Measurements from ENCODE around the gene RDH11. TPM values are rescaled to one million over a fixed set of nuclear protein-coding genes. Genes with fewer than 3 reads are reported as not detected.
A peak's percentile ranks its signal among the peaks of the same experiment; 100 is the strongest.

Gene RDH11
- total and polyA plus RNA-seq, 10 of the 15 experiments (the other 5 are each of a cell fraction or from before 2014, with no cell fraction given) = 49.7 to 161 (median 77.2) TPM

DNA sequence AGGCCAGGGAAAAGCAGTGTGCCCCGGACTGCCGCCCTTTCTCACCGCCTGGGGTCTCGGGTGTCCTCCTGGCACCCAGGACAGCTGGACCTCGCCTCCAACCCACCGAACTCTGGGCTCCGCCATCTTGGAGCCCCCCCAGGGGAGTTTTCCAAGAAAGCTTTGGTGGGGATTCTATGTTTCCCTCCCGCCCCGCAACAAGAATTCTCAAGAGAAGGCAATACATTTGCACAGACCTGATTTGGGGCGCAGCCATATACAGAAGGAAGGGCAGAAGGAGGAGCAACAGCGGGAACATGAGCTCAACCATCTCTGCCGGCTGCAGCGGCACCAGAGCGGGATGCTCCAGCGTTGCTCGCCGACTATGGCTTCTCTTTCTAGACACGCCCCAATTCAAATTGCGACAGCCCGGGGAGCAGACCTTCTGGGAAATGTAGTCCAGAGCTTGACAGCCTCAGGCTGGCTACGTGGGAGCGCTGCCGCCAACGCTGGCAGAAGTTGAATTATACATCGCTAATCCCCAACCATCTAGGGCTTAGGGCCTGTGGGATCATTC is at the start of gene RDH11 (continued):
- TF ChIP-seq, protein P1, sequence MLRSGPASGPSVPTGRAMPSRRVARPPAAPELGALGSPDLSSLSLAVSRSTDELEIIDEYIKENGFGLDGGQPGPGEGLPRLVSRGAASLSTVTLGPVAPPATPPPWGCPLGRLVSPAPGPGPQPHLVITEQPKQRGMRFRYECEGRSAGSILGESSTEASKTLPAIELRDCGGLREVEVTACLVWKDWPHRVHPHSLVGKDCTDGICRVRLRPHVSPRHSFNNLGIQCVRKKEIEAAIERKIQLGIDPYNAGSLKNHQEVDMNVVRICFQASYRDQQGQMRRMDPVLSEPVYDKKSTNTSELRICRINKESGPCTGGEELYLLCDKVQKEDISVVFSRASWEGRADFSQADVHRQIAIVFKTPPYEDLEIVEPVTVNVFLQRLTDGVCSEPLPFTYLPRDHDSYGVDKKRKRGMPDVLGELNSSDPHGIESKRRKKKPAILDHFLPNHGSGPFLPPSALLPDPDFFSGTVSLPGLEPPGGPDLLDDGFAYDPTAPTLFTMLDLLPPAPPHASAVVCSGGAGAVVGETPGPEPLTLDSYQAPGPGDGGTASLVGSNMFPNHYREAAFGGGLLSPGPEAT (IDR thresholded peaks at IDR 0.05; ENCODE audit: low read depth) = no peak
- TF ChIP-seq STAT3 (IDR thresholded peaks at IDR 0.05; ENCODE audit: low read depth, low read length) = no peak
- TF ChIP-seq BCL11A (IDR thresholded peaks at IDR 0.05; ENCODE audit: low read depth, low read length) = no peak
- TF ChIP-seq POLR2A (IDR thresholded peaks at IDR 0.05; ENCODE audit: low read depth, low read length) = peak; percentile 91
- no peak for TF ChIP-seq BCL3 (IDR thresholded peaks at IDR 0.05; ENCODE audit: borderline replicate concordance, insufficient read depth, low read depth, low read length, poor library complexity, severe bottlenecking)
- TF ChIP-seq SIX5 (IDR thresholded peaks at IDR 0.05; ENCODE audit: low read depth, low read length, severe bottlenecking) = peak; percentile 83
- TF ChIP-seq SUPT20H (IDR thresholded peaks at IDR 0.05; ENCODE audit: borderline replicate concordance, control insufficient read depth, low read depth, low read length) = no peak
- TF ChIP-seq, protein P2, sequence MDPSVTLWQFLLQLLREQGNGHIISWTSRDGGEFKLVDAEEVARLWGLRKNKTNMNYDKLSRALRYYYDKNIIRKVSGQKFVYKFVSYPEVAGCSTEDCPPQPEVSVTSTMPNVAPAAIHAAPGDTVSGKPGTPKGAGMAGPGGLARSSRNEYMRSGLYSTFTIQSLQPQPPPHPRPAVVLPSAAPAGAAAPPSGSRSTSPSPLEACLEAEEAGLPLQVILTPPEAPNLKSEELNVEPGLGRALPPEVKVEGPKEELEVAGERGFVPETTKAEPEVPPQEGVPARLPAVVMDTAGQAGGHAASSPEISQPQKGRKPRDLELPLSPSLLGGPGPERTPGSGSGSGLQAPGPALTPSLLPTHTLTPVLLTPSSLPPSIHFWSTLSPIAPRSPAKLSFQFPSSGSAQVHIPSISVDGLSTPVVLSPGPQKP (IDR thresholded peaks at IDR 0.05; ENCODE audit: low read depth, low read length) = no peak
- no peak for TF ChIP-seq ZBTB33 (IDR thresholded peaks at IDR 0.05)
- peak; percentile 26 for TF ChIP-seq MEF2B (IDR thresholded peaks at IDR 0.05; ENCODE audit: partially characterized antibody, poor library complexity, severe bottlenecking)
- no peak for TF ChIP-seq SMAD1 (IDR thresholded peaks at IDR 0.05; ENCODE audit: low read depth, partially characterized antibody)
- TF ChIP-seq GABPA (IDR thresholded peaks at IDR 0.05; ENCODE audit: low read depth) = no peak
- TF ChIP-seq, protein P3, sequence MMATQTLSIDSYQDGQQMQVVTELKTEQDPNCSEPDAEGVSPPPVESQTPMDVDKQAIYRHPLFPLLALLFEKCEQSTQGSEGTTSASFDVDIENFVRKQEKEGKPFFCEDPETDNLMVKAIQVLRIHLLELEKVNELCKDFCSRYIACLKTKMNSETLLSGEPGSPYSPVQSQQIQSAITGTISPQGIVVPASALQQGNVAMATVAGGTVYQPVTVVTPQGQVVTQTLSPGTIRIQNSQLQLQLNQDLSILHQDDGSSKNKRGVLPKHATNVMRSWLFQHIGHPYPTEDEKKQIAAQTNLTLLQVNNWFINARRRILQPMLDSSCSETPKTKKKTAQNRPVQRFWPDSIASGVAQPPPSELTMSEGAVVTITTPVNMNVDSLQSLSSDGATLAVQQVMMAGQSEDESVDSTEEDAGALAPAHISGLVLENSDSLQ (IDR thresholded peaks at IDR 0.05) = peak; percentile 39; the same call in 1 of the 2 replicates
- peak; percentile 82 for TF ChIP-seq CREB1 (IDR thresholded peaks at IDR 0.05; ENCODE audit: low read depth)
- 0 out of 2 replicates have a peak, but pooled peaks have one; percentile 13 for TF ChIP-seq TCF12 (IDR thresholded peaks at IDR 0.05; ENCODE audit: low read depth, low read length)
- TF ChIP-seq, protein P4, sequence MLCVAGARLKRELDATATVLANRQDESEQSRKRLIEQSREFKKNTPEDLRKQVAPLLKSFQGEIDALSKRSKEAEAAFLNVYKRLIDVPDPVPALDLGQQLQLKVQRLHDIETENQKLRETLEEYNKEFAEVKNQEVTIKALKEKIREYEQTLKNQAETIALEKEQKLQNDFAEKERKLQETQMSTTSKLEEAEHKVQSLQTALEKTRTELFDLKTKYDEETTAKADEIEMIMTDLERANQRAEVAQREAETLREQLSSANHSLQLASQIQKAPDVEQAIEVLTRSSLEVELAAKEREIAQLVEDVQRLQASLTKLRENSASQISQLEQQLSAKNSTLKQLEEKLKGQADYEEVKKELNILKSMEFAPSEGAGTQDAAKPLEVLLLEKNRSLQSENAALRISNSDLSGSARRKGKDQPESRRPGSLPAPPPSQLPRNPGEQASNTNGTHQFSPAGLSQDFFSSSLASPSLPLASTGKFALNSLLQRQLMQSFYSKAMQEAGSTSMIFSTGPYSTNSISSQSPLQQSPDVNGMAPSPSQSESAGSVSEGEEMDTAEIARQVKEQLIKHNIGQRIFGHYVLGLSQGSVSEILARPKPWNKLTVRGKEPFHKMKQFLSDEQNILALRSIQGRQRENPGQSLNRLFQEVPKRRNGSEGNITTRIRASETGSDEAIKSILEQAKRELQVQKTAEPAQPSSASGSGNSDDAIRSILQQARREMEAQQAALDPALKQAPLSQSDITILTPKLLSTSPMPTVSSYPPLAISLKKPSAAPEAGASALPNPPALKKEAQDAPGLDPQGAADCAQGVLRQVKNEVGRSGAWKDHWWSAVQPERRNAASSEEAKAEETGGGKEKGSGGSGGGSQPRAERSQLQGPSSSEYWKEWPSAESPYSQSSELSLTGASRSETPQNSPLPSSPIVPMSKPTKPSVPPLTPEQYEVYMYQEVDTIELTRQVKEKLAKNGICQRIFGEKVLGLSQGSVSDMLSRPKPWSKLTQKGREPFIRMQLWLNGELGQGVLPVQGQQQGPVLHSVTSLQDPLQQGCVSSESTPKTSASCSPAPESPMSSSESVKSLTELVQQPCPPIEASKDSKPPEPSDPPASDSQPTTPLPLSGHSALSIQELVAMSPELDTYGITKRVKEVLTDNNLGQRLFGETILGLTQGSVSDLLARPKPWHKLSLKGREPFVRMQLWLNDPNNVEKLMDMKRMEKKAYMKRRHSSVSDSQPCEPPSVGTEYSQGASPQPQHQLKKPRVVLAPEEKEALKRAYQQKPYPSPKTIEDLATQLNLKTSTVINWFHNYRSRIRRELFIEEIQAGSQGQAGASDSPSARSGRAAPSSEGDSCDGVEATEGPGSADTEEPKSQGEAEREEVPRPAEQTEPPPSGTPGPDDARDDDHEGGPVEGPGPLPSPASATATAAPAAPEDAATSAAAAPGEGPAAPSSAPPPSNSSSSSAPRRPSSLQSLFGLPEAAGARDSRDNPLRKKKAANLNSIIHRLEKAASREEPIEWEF (IDR thresholded peaks at IDR 0.05; ENCODE audit: insufficient replicate concordance, low read depth, low read length) = no peak
- TF ChIP-seq RCOR1 (conservative IDR thresholded peaks at IDR 0.05; ENCODE audit: low read depth, low read length) = no peak
